Suprapubic skin (tissue), 4 donors: ENCODE measurements around the gene IL1B. TPM values are rescaled to one million over a fixed set of nuclear protein-coding genes. Genes with fewer than 3 reads are reported as not detected.

Source experiments
- DNase-seq, 2 donors: peaks; one replicate each; pipeline ENCODE4 v3.0.0-alpha.2; 2019; ENCODE audit warnings: low spot score in 2 of 2
- H3K27ac ChIP-seq: fragments of 200-600 bp; sonication (generic); one replicate; pipeline ENCODE4 v1.5.1; 2019
- H3K27me3 ChIP-seq: fragments of 200-600 bp; sonication (generic); one replicate; pipeline ENCODE4 v1.5.1; 2019
- H3K36me3 ChIP-seq: fragments of 200-600 bp; sonication (generic); one replicate; pipeline ENCODE4 v1.5.1; 2019
- H3K4me1 ChIP-seq: fragments of 200-600 bp; sonication (generic); one replicate; pipeline ENCODE4 v1.5.1; 2019
- H3K4me3 ChIP-seq: fragments of 200-600 bp; sonication (generic); one replicate; pipeline ENCODE4 v1.5.1; 2019; ENCODE audit warnings: mild to moderate bottlenecking
- H3K9me3 ChIP-seq: fragments of 200-600 bp; sonication (generic); one replicate; pipeline ENCODE4 v1.5.1; 2019
- CTCF ChIP-seq, 2 donors: fragments of 200-600 bp in 1 of 2; fragments of 450-650 bp in 1 of 2; sonication (generic) in 1 of 2; IDR thresholded peaks; one replicate each; pipeline ENCODE4 v1.5.1; 2016 to 2019; ENCODE audit warnings: antibody characterized with exemption in 2 of 2, mild to moderate bottlenecking in 1 of 2, moderate library complexity in 1 of 2
- EP300 ChIP-seq: sonication (generic); formaldehyde crosslinking; IDR thresholded peaks from one replicate; pipeline ENCODE4 v1.6.1; 2017; ENCODE audit warnings: antibody characterized with exemption
- POLR2A ChIP-seq, 2 donors: fragments of 450-650 bp; IDR thresholded peaks; one replicate each; pipeline ENCODE4 v1.6.1; 2017; ENCODE audit warnings: antibody characterized with exemption in 2 of 2, mild to moderate bottlenecking in 2 of 2, moderate library complexity in 2 of 2
- POLR2AphosphoS5 ChIP-seq, 3 donors: sonication (generic); formaldehyde crosslinking; IDR thresholded peaks; one replicate each; pipeline ENCODE4 v1.6.1; 2017; ENCODE audit warnings: antibody characterized with exemption in 3 of 3
- WGBS: methylation state at CpG from one replicate; pipeline ENCODE4 v1.1.5; 2018; 5-methylcytosine and 5-hydroxymethylcytosine counted together
- total RNA-seq, 4 donors: library from RNA; depleted of rRNA; stranded (reverse); fragments of >200 nt; gene quantifications; one replicate each; pipeline ENCODE4 v1.1.0, GENCODE V29; 2016

The IL1B gene
- total RNA-seq, 4 donors from 2014 or later: 1.2 TPM; not detected in 3

GRCh38 chr2:112841295-112842044 lies 4.9 kb upstream of the IL1B start:
- H3K27ac ChIP-seq: no peak overlapping the region
- no peaks in the 10 kb centered on the region for H3K4me1 ChIP-seq
- no peaks in the 10 kb centered on the region for H3K9me3 ChIP-seq
- H3K36me3 ChIP-seq: no peaks in the 10 kb centered on the region
- TF ChIP-seq POLR2AphosphoS5 (IDR thresholded peaks at IDR 0.05): no peak
- 80% methylated on average over 5 of the region's 5 CpGs for WGBS
- H3K27me3 ChIP-seq: peaks cover 9% of the 10 kb centered on the region
- no peak overlapping the region for H3K4me3 ChIP-seq
- no peak for DNase-seq

GRCh38 chr2:112840068-112840445 lies 3.5 kb upstream of the IL1B start:
- Histone ChIP-seq H3K27me3 (peaks cover 9% of the 10 kb centered on the region), H3K4me1 (no peaks in the 10 kb centered on the region), H3K36me3 (no peaks in the 10 kb centered on the region), H3K27ac (no peak overlapping the region), H3K9me3 (no peaks in the 10 kb centered on the region), H3K4me3 (no peak overlapping the region)
- 100% methylated on average over 1 of the region's 1 CpG for WGBS
- DNase-seq: no peak
- TF ChIP-seq POLR2A (IDR thresholded peaks at IDR 0.05) (no peak), EP300 (no peak), CTCF (IDR thresholded peaks at IDR 0.05) (no peak), POLR2AphosphoS5 (IDR thresholded peaks at IDR 0.05) (no peak)

GRCh38 chr2:112839407-112840067 lies 3.0 kb upstream of the IL1B start:
- Histone ChIP-seq H3K36me3 (no peaks in the 10 kb centered on the region), H3K4me1 (peaks cover under 1% of the 10 kb centered on the region), H3K4me3 (no peak overlapping the region), H3K27ac (no peak overlapping the region), H3K27me3 (peaks cover 9% of the 10 kb centered on the region), H3K9me3 (no peaks in the 10 kb centered on the region)
- TF ChIP-seq EP300: no peak
- no peak for DNase-seq
- 81% methylated on average over 9 of the region's 9 CpGs for WGBS

GRCh38 chr2:112836163-112836560 lies 417 bp downstream of the IL1B start:
- H3K9me3 ChIP-seq: no peaks in the 10 kb centered on the region
- DNase-seq: no peak
- peaks cover 6% of the 10 kb centered on the region for H3K27me3 ChIP-seq
- 76% methylated on average over 5 of the region's 5 CpGs for WGBS
- H3K4me3 ChIP-seq: no peak overlapping the region
- H3K36me3 ChIP-seq: no peaks in the 10 kb centered on the region
- peaks cover 9% of the 10 kb centered on the region for H3K4me1 ChIP-seq
- H3K27ac ChIP-seq: no peak overlapping the region
- TF ChIP-seq EP300 (no peak), CTCF (IDR thresholded peaks at IDR 0.05) (no peak), POLR2A (IDR thresholded peaks at IDR 0.05) (no peak), POLR2AphosphoS5 (IDR thresholded peaks at IDR 0.05) (no peak)

- no peak for DNase-seq
- H3K27ac ChIP-seq: no peak overlapping the region
- no peak overlapping the region for H3K4me3 ChIP-seq
- H3K27me3 ChIP-seq: peaks cover 3% of the 10 kb centered on the region
- WGBS: 90% methylated on average over 1 of the region's 1 CpG
- peaks cover 9% of the 10 kb centered on the region for H3K4me1 ChIP-seq
- TF ChIP-seq POLR2A (IDR thresholded peaks at IDR 0.05): no peak
- no peak for TF ChIP-seq POLR2AphosphoS5 (IDR thresholded peaks at IDR 0.05)
- TF ChIP-seq EP300: no peak
- no peak for TF ChIP-seq CTCF (IDR thresholded peaks at IDR 0.05)
- H3K9me3 ChIP-seq: no peaks in the 10 kb centered on the region
- no peaks in the 10 kb centered on the region for H3K36me3 ChIP-seq
These were observed 930 bp downstream of the IL1B start for GRCh38 chr2:112835536-112836162.

- TF ChIP-seq EP300 (no peak), POLR2AphosphoS5 (IDR thresholded peaks at IDR 0.05) (no peak), CTCF (IDR thresholded peaks at IDR 0.05) (no peak), POLR2A (IDR thresholded peaks at IDR 0.05) (no peak)
- Histone ChIP-seq H3K27me3 (no peaks in the 10 kb centered on the region), H3K4me1 (peaks cover 9% of the 10 kb centered on the region), H3K36me3 (no peaks in the 10 kb centered on the region), H3K4me3 (no peak overlapping the region), H3K27ac (no peak overlapping the region), H3K9me3 (no peaks in the 10 kb centered on the region)
- DNase-seq: no peak
- WGBS: 91% methylated on average over 1 of the region's 1 CpG
These were observed 1.5 kb downstream of the IL1B start for GRCh38 chr2:112835061-112835501.
